H9 (cell line): Measurements from ENCODE around the gene FOXL1. TPM values are rescaled to one million over a fixed set of nuclear protein-coding genes. Genes with fewer than 3 reads are reported as not detected.

ENCODE experiments used
- DNase-seq: peaks from one replicate; pipeline ENCODE4 v3.0.0-alpha.2; 2017
- H2AFZ ChIP-seq: one replicate; pipeline ENCODE4 v1.6.1; 2013; ENCODE audit warnings: mild to moderate bottlenecking, low read length, control low read depth, moderate library complexity
- H2AK5ac ChIP-seq: 2 replicates; pipeline ENCODE4 v1.6.1; 2013; ENCODE audit warnings: low read length, control low read depth, mixed read lengths; ENCODE audit not compliant: insufficient read length
- H2BK120ac ChIP-seq: one replicate; pipeline ENCODE4 v1.6.1; 2013; ENCODE audit warnings: low read depth, mild to moderate bottlenecking, low read length, control low read depth, inconsistent platforms; ENCODE audit not compliant: poor library complexity, severe bottlenecking
- H2BK12ac ChIP-seq: 2 replicates; pipeline ENCODE4 v1.6.1; 2013; ENCODE audit warnings: low read length, control low read depth, mixed read lengths, low read depth; ENCODE audit not compliant: insufficient read length
- H2BK15ac ChIP-seq: 2 replicates; pipeline ENCODE4 v1.6.1; 2013; ENCODE audit warnings: low read depth, low read length, control low read depth
- H2BK20ac ChIP-seq: one replicate; pipeline ENCODE4 v1.6.1; 2013; ENCODE audit warnings: low read depth, mild to moderate bottlenecking, low read length, control low read depth, inconsistent platforms; ENCODE audit not compliant: poor library complexity, severe bottlenecking
- H2BK5ac ChIP-seq: 2 replicates; pipeline ENCODE4 v1.6.1; 2013; ENCODE audit warnings: low read length, control low read depth, mixed read lengths; ENCODE audit not compliant: insufficient read length
- H3K14ac ChIP-seq: 2 replicates; pipeline ENCODE4 v1.6.1; 2013; ENCODE audit warnings: low read length, control low read depth; ENCODE audit not compliant: insufficient read depth
- H3K18ac ChIP-seq: 2 replicates; pipeline ENCODE4 v1.6.1; 2013; ENCODE audit warnings: low read depth, mild to moderate bottlenecking, mixed read lengths, low read length, control low read depth; ENCODE audit not compliant: insufficient read length
- H3K23ac ChIP-seq: 2 replicates; pipeline ENCODE4 v1.6.1; 2013; ENCODE audit warnings: low read length, control low read depth, mixed read lengths, low read depth; ENCODE audit not compliant: insufficient read length
- H3K23me2 ChIP-seq: 2 replicates; pipeline ENCODE4 v1.6.1; 2013; ENCODE audit warnings: low read depth, mild to moderate bottlenecking, mixed read lengths, low read length, control low read depth; ENCODE audit not compliant: insufficient read length, poor library complexity, severe bottlenecking
- H3K27ac ChIP-seq: 2 replicates; pipeline ENCODE4 v1.5.1; 2013; ENCODE audit warnings: low read length, control low read depth, mixed read lengths, low read depth; ENCODE audit not compliant: insufficient read length
- H3K27me3 ChIP-seq: 2 replicates; pipeline ENCODE4 v1.6.1; 2013; ENCODE audit warnings: low read length, control low read depth, inconsistent platforms; ENCODE audit not compliant: insufficient read depth
- H3K4ac ChIP-seq: 2 replicates; pipeline ENCODE4 v1.6.1; 2013; ENCODE audit warnings: low read depth, mild to moderate bottlenecking, control low read depth, inconsistent platforms, low read length, moderate library complexity
- H3K4me1 ChIP-seq: 2 replicates; pipeline ENCODE4 v1.6.1; 2013; ENCODE audit warnings: low read length, control low read depth, inconsistent platforms; ENCODE audit not compliant: insufficient read depth
- H3K4me2 ChIP-seq: 2 replicates; pipeline ENCODE4 v1.6.1; 2013; ENCODE audit warnings: low read length, control low read depth, mixed read lengths; ENCODE audit not compliant: insufficient read length, insufficient read depth
- H3K56ac ChIP-seq: 2 replicates; pipeline ENCODE4 v1.6.1; 2013; ENCODE audit warnings: low read depth, mild to moderate bottlenecking, mixed read lengths, low read length, control low read depth; ENCODE audit not compliant: insufficient read length
- H3K79me1 ChIP-seq: 2 replicates; pipeline ENCODE4 v1.6.1; 2013; ENCODE audit warnings: low read depth, mild to moderate bottlenecking, moderate library complexity, low read length, control low read depth, inconsistent platforms; ENCODE audit not compliant: insufficient read depth, poor library complexity, severe bottlenecking
- H3K79me2 ChIP-seq: 2 replicates; pipeline ENCODE4 v1.6.1; 2013; ENCODE audit warnings: low read length, control low read depth, inconsistent platforms; ENCODE audit not compliant: insufficient read depth
- H3K9ac ChIP-seq: 2 replicates; pipeline ENCODE4 v1.6.1; 2013; ENCODE audit warnings: low read length, control low read depth, mixed read lengths; ENCODE audit not compliant: insufficient read length; ENCODE audit errors: extremely low read depth
- H3K9me3 ChIP-seq: one replicate; pipeline ENCODE4 v1.6.1; 2013; ENCODE audit warnings: low read depth, low read length, inconsistent platforms; ENCODE audit not compliant: control insufficient read depth
- H3T11ph ChIP-seq: one replicate; pipeline ENCODE4 v1.6.1; 2013; ENCODE audit warnings: mild to moderate bottlenecking, low read length, control low read depth, inconsistent platforms
- H4K20me1 ChIP-seq: one replicate; pipeline ENCODE4 v1.6.1; 2013; ENCODE audit not compliant: control insufficient read depth, insufficient read length, insufficient read depth
- H4K5ac ChIP-seq: 2 replicates; pipeline ENCODE4 v1.6.1; 2013; ENCODE audit warnings: low read depth, mild to moderate bottlenecking, mixed read lengths, low read length, control low read depth; ENCODE audit not compliant: insufficient read length
- H4K8ac ChIP-seq: replicated peaks from 2 replicates; pipeline ENCODE4 v1.6.1; 2013; ENCODE audit warnings: low read length, control low read depth, mixed read lengths, low read depth; ENCODE audit not compliant: insufficient read length
- H4K91ac ChIP-seq: 2 replicates; pipeline ENCODE4 v1.6.1; 2013; ENCODE audit warnings: low read depth, mild to moderate bottlenecking, moderate library complexity, mixed read lengths, low read length, control low read depth; ENCODE audit not compliant: insufficient read length
- H3K27ac Mint-ChIP-seq, 3 experiments: 2 replicates in 2 of 3; 3 replicates in 1 of 3; pipeline ENCODE4 v1.8.0; 2020 to 2021; ENCODE audit warnings: mixed read lengths in 3 of 3, mild to moderate bottlenecking in 1 of 3, moderate library complexity in 1 of 3
- H3K27me3 Mint-ChIP-seq: 2 replicates; pipeline ENCODE4 v1.8.0; 2021; ENCODE audit warnings: low read depth, mild to moderate bottlenecking, moderate library complexity, mixed read lengths
- H3K36me3 Mint-ChIP-seq, 3 experiments: 2 replicates in 2 of 3; 3 replicates in 1 of 3; pipeline ENCODE4 v1.8.0; 2020 to 2021; ENCODE audit warnings: low read depth in 3 of 3, mixed read lengths in 3 of 3; ENCODE audit not compliant: insufficient read depth in 1 of 3
- H3K4me1 Mint-ChIP-seq, 2 experiments: 2 replicates each; pipeline ENCODE4 v1.8.0; 2020; ENCODE audit warnings: mixed read lengths in 2 of 2
- H3K4me3 Mint-ChIP-seq, 2 experiments: 2 replicates in 1 of 2; 3 replicates in 1 of 2; pipeline ENCODE4 v1.8.0; 2020 to 2021; ENCODE audit warnings: mild to moderate bottlenecking in 2 of 2, mixed read lengths in 2 of 2, moderate library complexity in 1 of 2
- H3K9me3 Mint-ChIP-seq, 2 experiments: 2 replicates in 1 of 2; 3 replicates in 1 of 2; pipeline ENCODE4 v1.8.0; 2020; ENCODE audit warnings: mild to moderate bottlenecking in 2 of 2, mixed read lengths in 2 of 2, moderate library complexity in 1 of 2
- CTCF ChIP-seq: fragments of 200-600 bp; sonication (generic); conservative IDR thresholded peaks from 3 replicates; pipeline ENCODE4 v1.8.0; 2021; ENCODE audit warnings: antibody characterized with exemption, mild to moderate bottlenecking
- WGBS: extraction: QIAGEN DNeasy Blood & Tissue Kit; methylation state at CpG from one replicate; pipeline ENCODE4 v1.1.7; 2013; ENCODE audit warnings: missing lambda C conversion rate, low lambda C conversion rate, mixed read lengths; ENCODE audit not compliant: insufficient read length; ENCODE audit errors: extremely low coverage; 5-methylcytosine and 5-hydroxymethylcytosine counted together
- total RNA-seq: library from RNA; stranded (reverse); gene quantifications from 2 replicates; pipeline ENCODE4 v1.2.1, GENCODE V29; 2021

The FOXL1 gene
- total RNA-seq, 1 experiment from 2014 or later = 0.09 TPM

- H2AK5ac ChIP-seq = no peak overlapping the region
- no peak overlapping the region for H2BK20ac ChIP-seq
- H3K9ac ChIP-seq = no peak overlapping the region
- H3T11ph ChIP-seq = no peak overlapping the region
- no peaks in the 10 kb centered on the region for H3K79me2 ChIP-seq
- no peak overlapping the region for H3K23ac ChIP-seq
- H2BK5ac ChIP-seq = no peak overlapping the region
- H3K56ac ChIP-seq = no peak overlapping the region
- H2BK12ac ChIP-seq = no peak overlapping the region
- no peak overlapping the region for H3K18ac ChIP-seq
- H3K9me3 ChIP-seq = no peaks in the 10 kb centered on the region
- no peak overlapping the region for H4K5ac ChIP-seq
- H4K20me1 ChIP-seq = no peaks in the 10 kb centered on the region
- H3K14ac ChIP-seq = no peak overlapping the region
- peaks cover 91% of the 10 kb centered on the region for H3K27me3 Mint-ChIP-seq
- peaks cover 33 to 45% of the 10 kb centered on the region in 2 experiments for H3K4me1 Mint-ChIP-seq
- H3K4me2 ChIP-seq = peak overlapping the region; percentile 36
- no peaks in the 10 kb centered on the region for H3K36me3 Mint-ChIP-seq
- H4K8ac ChIP-seq = no peak overlapping the region
- H3K27ac Mint-ChIP-seq = no peak overlapping the region
- no peak for TF ChIP-seq CTCF
- no CpG with 5 or more reads among the region's 88 CpGs for WGBS
- peaks cover 14% of the 10 kb centered on the region for H3K23me2 ChIP-seq
- no peaks in the 10 kb centered on the region for H3K79me1 ChIP-seq
- peaks cover 2 to 3% of the 10 kb centered on the region in 2 experiments; a peak in 2 of 5 replicates for H3K9me3 Mint-ChIP-seq
- peak overlapping the region; percentile 52 to 77 for H3K4me3 Mint-ChIP-seq
- H2AFZ ChIP-seq = no peak overlapping the region
- no peak overlapping the region for H2BK15ac ChIP-seq
- peak; percentile 67 for DNase-seq
- H3K27me3 ChIP-seq = peaks cover 69% of the 10 kb centered on the region
- H3K4me1 ChIP-seq = peaks cover 8% of the 10 kb centered on the region; the same call in 1 of the 2 replicates
- no peak overlapping the region for H3K4ac ChIP-seq
- H2BK120ac ChIP-seq = no peak overlapping the region
- no peak overlapping the region for H3K27ac ChIP-seq
- H4K91ac ChIP-seq = no peak overlapping the region
Observed at GRCh38 chr16:86566966-86567700, 11.2 kb upstream of the FOXL1 start.
